Body of pancreas (tissue), 4 donors: Measurements from ENCODE around the gene SOX6. TPM values are rescaled to one million over a fixed set of nuclear protein-coding genes. Genes with fewer than 3 reads are reported as not detected.

Experiments
- ATAC-seq: fragments of 150-250 bp; one replicate; pipeline ENCODE4 v1.9.1; 2016
- DNase-seq, 4 donors: peaks; one replicate each; pipeline ENCODE4 v3.0.0-alpha.2; 2019
- H3K27ac ChIP-seq, 4 donors: fragments of 200-600 bp; sonication (generic); 1 replicate in 3 of 4; 2 replicates in 1 of 4; pipeline versions ENCODE4 v1.5.1 to v1.6.1; 2016 to 2019; ENCODE audit warnings: mild to moderate bottlenecking in 1 of 4, mixed read lengths in 1 of 4, moderate library complexity in 1 of 4
- H3K27me3 ChIP-seq, 2 donors: fragments of 200-600 bp; sonication (generic); one replicate each; pipeline ENCODE4 v1.6.0; 2016; ENCODE audit warnings: mild to moderate bottlenecking in 1 of 2
- H3K36me3 ChIP-seq, 2 donors: fragments of 200-600 bp; sonication (generic); replicated peaks in 1 of 2; 2 replicates each; pipeline ENCODE4 v1.5.1; 2016; ENCODE audit warnings: low read depth in 2 of 2; ENCODE audit not compliant: insufficient read depth in 1 of 2
- H3K4me1 ChIP-seq: fragments of 200-600 bp; sonication (generic); one replicate; pipeline ENCODE4 v1.6.0; 2016
- H3K4me3 ChIP-seq, 2 donors: fragments of 200-600 bp; sonication (generic); 1 replicate in 1 of 2; 2 replicates in 1 of 2; pipeline ENCODE4 v1.5.1; 2016 to 2019
- H3K9me3 ChIP-seq, 3 donors: fragments of 200-600 bp; sonication (generic); 1 replicate in 2 of 3; 2 replicates in 1 of 3; pipeline ENCODE4 v1.5.1; 2016
- CTCF ChIP-seq, 7 experiments: fragments of 450-650 bp in 4 of 7; fragments of 200-600 bp in 3 of 7; sonication (generic) in 3 of 7; IDR thresholded peaks; one replicate each; pipeline ENCODE4 v1.5.1; 2016 to 2019; ENCODE audit warnings: antibody characterized with exemption in 7 of 7
- POLR2A ChIP-seq, 3 donors: fragments of 450-650 bp; IDR thresholded peaks; one replicate each; pipeline ENCODE4 v1.6.1; 2016; ENCODE audit warnings: antibody characterized with exemption in 3 of 3, mild to moderate bottlenecking in 2 of 3
- WGBS, 2 donors: methylation state at CpG; one replicate each; pipeline ENCODE4 v1.1.5; 2017; 5-methylcytosine and 5-hydroxymethylcytosine counted together
- intact Hi-C: fragments of 100-400 bp; cut with DNase I; formaldehyde crosslinking; loops from one replicate; pipeline ENCODE4 v1.15.1; 2023
- total RNA-seq, 2 donors: library from RNA; depleted of rRNA; stranded (reverse); fragments of >200 nt; gene quantifications; one replicate each; pipeline ENCODE4 v1.1.0, GENCODE V29; 2016

The SOX6 gene
- total RNA-seq, 2 donors from 2014 or later: 21.4 to 23.6 TPM

GRCh38 chr11:15940462-15941205, 415.7 kb downstream of the SOX6 start:
- no peaks in the 10 kb centered on the region for H3K36me3 ChIP-seq
- H3K27me3 ChIP-seq: no peaks in the 10 kb centered on the region
- 84 to 85% methylated on average over 6 to 8 of the region's 8 CpGs for WGBS, 2 donors
- TF ChIP-seq POLR2A (IDR thresholded peaks at IDR 0.05) (no peak), CTCF (IDR thresholded peaks at IDR 0.05) (no peak)
- H3K9me3 ChIP-seq: no peaks in the 10 kb centered on the region
- intact Hi-C loops: no loop called here
- no peaks in the 10 kb centered on the region for H3K4me1 ChIP-seq
- H3K27ac ChIP-seq: no peak overlapping the region
- H3K4me3 ChIP-seq: no peak overlapping the region
- DNase-seq (no peak), ATAC-seq (no peak)

GRCh38 chr11:15938983-15939382, 417.4 kb downstream of the SOX6 start:
- no peak overlapping the region for H3K4me3 ChIP-seq
- no peak for TF ChIP-seq POLR2A (IDR thresholded peaks at IDR 0.05)
- TF ChIP-seq CTCF (IDR thresholded peaks at IDR 0.05): no peak
- intact Hi-C loops: no loop called here
- H3K27me3 ChIP-seq: no peaks in the 10 kb centered on the region
- DNase-seq (no peak), ATAC-seq (no peak)
- no peaks in the 10 kb centered on the region for H3K4me1 ChIP-seq
- H3K27ac ChIP-seq: no peak overlapping the region
- H3K9me3 ChIP-seq: no peaks in the 10 kb centered on the region
- 88 to 100% methylated on average over 1 of the region's 1 CpG for WGBS, 2 donors
- no peaks in the 10 kb centered on the region for H3K36me3 ChIP-seq

DNA sequence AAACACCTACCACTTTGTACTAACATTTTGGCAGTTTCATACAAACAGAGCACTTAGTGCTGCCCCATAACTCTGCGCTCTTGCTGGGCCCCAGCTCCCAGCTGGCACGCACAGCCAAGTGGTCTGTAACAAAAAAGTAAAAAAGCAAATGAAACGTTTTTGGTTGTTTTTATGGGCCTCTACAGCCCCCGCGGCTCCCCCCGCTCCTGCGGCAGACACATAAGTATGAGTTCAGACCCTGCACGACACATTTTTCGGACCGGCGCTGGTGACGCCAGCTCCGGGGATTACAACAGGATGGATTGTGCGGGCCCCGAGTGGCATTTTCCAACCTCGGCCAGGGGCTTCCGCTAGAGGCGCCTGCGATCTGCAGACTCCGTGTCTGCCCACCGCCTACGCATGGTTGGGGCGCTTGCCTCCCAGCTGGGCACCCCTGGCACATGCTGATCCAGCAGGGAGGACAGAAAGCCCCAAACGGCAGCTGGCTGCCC, 418.2 kb downstream of the SOX6 start:
- no peaks in the 10 kb centered on the region for H3K27me3 ChIP-seq
- H3K27ac ChIP-seq: no peak overlapping the region
- TF ChIP-seq CTCF (IDR thresholded peaks at IDR 0.05): no peak
- no peak for TF ChIP-seq POLR2A (IDR thresholded peaks at IDR 0.05)
- ATAC-seq: no peak
- intact Hi-C loops: no loop called here
- no peaks in the 10 kb centered on the region for H3K4me1 ChIP-seq
- no peaks in the 10 kb centered on the region for H3K9me3 ChIP-seq
- no peak overlapping the region for H3K4me3 ChIP-seq
- DNase-seq: no peak
- WGBS, 2 donors: 87 to 93% methylated on average over 24 of the region's 24 CpGs
- H3K36me3 ChIP-seq: no peaks in the 10 kb centered on the region

DNA sequence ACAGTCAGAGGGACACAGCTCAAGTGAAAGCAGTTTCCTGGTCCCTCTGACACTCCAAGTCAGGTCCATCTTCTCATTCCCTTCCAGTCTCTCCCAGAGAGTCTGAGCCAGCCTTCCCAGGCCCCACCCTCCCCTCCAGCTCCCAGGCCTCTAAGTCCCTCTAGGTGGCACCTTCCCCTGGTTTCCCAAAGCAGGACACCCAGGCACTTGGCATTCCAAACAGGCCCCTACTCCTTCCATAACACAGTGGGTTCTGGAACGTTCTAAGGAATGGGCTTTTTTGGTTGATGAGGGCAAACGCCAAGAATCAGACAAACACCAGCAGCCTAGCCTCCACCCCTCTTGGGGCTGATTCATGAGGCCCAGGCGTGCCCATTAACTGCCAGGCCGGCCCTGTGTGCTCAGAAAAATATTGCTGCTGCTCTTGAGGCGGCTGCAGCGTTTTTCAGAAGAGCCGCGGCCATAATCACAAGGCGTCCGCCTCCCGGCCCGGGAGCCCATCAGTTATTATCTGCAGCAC, 418.7 kb downstream of the SOX6 start:
- WGBS, 2 donors: 83 to 85% methylated on average over 11 to 12 of the region's 12 CpGs
- H3K4me3 ChIP-seq: no peak overlapping the region
- no peak for TF ChIP-seq POLR2A (IDR thresholded peaks at IDR 0.05)
- TF ChIP-seq CTCF (IDR thresholded peaks at IDR 0.05): no peak
- no peaks in the 10 kb centered on the region for H3K9me3 ChIP-seq
- DNase-seq (no peak), ATAC-seq (no peak)
- H3K36me3 ChIP-seq: no peaks in the 10 kb centered on the region
- intact Hi-C loops: no loop called here
- no peak overlapping the region for H3K27ac ChIP-seq
- no peaks in the 10 kb centered on the region for H3K27me3 ChIP-seq
- H3K4me1 ChIP-seq: no peaks in the 10 kb centered on the region

GRCh38 chr11:15936011-15936410, 420.3 kb downstream of the SOX6 start:
- TF ChIP-seq CTCF (IDR thresholded peaks at IDR 0.05) (no peak), POLR2A (IDR thresholded peaks at IDR 0.05) (no peak)
- intact Hi-C loops: no loop called here
- Histone ChIP-seq H3K9me3 (no peaks in the 10 kb centered on the region), H3K4me1 (no peaks in the 10 kb centered on the region), H3K27ac (no peak overlapping the region), H3K36me3 (no peaks in the 10 kb centered on the region), H3K27me3 (no peaks in the 10 kb centered on the region), H3K4me3 (no peak overlapping the region)
- WGBS, 2 donors: 86 to 91% methylated on average over 2 of the region's 2 CpGs
- ATAC-seq (no peak), DNase-seq (no peak)
